Measurements from ENCODE around the gene ICE2.

The ICE2 gene

DNA sequence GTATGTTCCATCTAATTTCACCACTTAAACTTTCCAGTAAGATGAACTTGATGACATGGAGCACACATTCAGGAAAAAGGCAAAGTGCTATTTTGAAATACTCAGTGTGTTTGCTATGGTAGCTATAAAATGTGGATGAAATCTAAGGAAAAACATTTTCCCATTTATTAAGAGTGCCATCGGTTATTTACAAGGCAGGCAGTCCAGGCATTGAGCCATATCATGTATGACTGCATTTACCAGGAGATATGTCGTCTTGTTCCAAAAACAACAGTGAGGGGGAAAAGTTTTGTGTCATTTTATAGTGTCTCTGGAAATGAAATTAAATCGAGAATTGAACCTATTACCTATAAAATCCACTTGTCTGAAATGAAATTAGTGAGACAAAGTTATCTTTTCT is 94.9 kb downstream of the ICE2 start:
- H3K27ac ChIP-seq: peak overlapping the region in 1 of 2 donors; percentile 62
- H3K4me3 ChIP-seq: peak overlapping the region; percentile 7
- TF ChIP-seq, protein P1, sequence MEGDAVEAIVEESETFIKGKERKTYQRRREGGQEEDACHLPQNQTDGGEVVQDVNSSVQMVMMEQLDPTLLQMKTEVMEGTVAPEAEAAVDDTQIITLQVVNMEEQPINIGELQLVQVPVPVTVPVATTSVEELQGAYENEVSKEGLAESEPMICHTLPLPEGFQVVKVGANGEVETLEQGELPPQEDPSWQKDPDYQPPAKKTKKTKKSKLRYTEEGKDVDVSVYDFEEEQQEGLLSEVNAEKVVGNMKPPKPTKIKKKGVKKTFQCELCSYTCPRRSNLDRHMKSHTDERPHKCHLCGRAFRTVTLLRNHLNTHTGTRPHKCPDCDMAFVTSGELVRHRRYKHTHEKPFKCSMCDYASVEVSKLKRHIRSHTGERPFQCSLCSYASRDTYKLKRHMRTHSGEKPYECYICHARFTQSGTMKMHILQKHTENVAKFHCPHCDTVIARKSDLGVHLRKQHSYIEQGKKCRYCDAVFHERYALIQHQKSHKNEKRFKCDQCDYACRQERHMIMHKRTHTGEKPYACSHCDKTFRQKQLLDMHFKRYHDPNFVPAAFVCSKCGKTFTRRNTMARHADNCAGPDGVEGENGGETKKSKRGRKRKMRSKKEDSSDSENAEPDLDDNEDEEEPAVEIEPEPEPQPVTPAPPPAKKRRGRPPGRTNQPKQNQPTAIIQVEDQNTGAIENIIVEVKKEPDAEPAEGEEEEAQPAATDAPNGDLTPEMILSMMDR (IDR thresholded peaks at IDR 0.05): no peak
- no peak for DNase-seq (ENCODE audit: low spot score)

DNA sequence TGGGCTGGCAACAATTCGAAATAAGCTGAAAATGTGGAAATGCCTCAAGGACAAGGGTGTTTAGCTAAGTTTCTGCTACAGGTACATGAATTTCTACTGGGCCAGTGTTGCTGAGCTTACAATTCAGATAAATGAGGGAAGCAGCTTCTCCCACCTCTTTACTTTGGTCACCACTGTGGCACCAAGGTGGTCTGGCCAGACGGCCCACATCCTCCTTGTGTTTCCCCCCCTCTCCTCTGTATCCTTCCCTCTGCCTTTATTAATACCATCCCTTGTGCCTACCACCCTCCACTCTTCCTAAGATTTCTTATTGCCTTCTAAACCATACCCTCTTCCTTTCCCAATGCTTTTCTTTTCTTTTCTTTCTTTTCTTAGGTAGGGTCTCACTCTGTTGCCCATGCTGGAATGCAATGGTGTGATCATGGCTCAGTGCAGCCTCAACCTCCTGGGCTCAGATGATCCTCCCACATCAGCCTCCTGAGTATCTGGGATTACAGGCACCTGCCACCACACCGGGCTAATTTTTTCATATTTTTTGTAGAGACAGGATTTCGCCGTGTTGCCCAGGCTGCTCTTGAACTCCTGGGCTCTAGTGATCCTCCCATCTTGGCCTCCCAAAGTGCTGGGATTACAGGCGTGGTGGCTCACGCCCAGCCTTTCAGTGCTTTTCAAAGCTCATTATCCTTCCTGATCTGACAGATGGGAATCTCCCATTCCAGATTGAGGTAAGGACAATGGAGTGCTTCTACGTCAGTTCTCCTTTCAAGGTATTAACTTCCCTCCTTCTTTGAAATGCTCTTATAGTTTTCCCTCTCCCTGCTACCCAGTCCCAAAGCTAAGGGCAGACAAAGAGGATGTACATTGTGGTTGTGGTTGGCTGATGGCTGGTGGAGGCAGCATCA is 95.9 kb downstream of the ICE2 start:
- TF ChIP-seq, protein P1 (IDR thresholded peaks at IDR 0.05): no peak
- Histone ChIP-seq H3K4me3 (peak overlapping the region; percentile 7), H3K27ac (peak overlapping the region in 1 of 2 donors; percentile 62)
- no peak for DNase-seq (ENCODE audit: low spot score)

DNA sequence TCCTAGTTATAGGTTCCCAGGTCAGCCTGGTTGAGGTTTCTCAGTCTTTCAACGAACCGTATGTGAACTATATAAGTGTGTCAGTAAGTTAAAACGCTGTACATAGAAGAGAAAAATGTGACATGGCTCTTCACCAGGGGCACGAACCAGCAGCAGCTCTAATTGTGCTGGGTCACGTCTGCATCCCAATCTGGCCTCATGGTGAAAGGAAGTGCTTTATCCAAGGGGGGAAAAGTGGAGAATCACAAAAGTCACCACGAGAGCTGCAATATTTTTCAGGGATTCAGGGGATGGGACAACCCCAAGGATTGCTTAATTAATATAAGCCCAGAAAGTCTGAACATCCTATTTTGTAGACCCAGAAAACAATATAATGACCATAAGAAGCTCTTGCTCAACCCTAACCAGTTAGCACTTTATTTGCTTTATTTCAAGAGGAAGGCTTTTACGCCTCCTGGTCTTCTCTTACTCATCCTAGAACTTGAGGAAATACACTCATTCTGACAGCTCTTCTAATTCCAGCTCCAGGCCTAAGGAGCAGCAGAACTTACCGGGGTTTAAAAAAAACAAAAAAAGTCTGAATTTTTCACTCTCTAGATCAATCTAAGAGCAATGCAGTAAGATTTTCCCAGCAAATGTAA is 97.7 kb downstream of the ICE2 start:
- TF ChIP-seq, protein P1 (IDR thresholded peaks at IDR 0.05): no peak
- H3K4me3 ChIP-seq: no peak overlapping the region
- H3K27ac ChIP-seq: peak overlapping the region in 1 of 2 donors; percentile 17
- DNase-seq (ENCODE audit: low spot score): no peak

DNA sequence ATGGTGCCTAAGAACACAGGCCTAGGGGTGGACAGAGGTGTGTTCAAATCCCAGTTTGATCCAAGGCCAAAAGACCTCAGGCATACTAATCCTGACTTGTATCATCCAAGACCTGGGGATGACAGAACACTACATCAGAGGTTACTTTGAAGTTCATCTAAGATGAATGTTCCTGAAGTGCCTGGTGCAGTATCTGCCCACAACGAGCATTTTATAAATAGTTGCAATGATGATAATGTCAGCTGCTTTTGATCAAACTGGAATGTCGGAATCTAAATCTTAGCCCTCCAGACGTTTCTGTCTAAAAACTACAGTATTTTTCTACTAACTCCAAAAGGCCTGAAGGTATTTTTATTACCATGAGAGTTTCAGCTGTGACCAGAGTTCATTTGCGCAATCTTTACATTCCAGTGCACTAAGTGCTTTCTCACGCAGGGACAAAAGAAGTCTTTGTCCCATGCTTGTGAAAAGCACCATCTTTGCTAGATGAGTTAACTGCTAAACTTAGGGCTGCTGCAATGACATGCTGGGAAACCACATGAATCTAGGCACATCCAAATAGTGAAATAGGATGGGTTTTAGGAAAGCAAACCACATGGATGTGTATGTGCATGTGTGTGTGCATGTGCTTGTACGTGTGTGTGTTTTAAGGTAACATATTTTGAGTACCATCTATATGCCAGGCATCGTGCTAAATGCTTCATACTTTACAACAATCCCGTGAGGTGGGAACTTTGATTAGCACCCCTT is 99.2 kb downstream of the ICE2 start:
- peak overlapping the region; percentile 24 to 76 for H3K27ac ChIP-seq
- DNase-seq (ENCODE audit: low spot score): no peak
- TF ChIP-seq, protein P1 (IDR thresholded peaks at IDR 0.05): no peak
- H3K4me3 ChIP-seq: no peak overlapping the region

DNA sequence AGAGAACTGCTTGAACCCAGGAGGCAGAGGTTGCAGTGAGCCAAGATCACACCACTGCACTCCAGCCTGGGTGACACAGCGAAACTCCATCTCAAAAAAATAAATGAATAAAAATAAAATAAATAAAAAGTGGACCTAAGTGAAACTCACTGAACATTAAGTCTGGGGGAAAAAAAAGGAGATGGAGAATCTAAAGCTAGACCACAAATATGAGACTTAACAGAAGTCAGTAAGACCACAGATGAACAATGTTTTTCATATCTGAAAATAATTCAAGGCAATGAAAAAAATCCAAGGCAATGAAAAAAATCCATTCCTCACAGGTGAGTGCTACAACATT is 99.8 kb downstream of the ICE2 start:
- no peak overlapping the region for H3K4me3 ChIP-seq
- TF ChIP-seq, protein P1 (IDR thresholded peaks at IDR 0.05): no peak
- DNase-seq (ENCODE audit: low spot score): no peak
- peak overlapping the region; percentile 24 to 76 for H3K27ac ChIP-seq

DNA sequence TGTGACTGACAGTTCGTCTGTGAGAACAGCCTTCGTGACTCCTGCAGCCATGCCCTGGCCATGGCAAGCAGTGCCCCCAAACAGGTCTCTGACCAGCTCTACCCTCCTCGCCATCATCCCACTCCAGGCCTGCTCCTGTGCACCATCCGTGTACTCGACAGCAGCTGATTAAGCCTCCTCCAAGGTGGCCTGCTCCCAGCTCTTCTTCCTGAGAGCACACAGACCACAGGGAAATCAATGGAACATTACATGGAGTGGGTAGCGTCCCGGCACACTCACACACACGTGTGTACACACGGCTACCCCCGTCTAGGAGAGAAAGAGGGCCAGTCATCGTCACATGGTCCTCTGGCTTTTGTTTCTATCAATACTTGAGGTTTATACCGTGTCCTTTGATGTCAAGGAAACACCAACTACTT is 102.3 kb downstream of the ICE2 start:
- TF ChIP-seq, protein P1 (IDR thresholded peaks at IDR 0.05): no peak
- Histone ChIP-seq H3K27ac (peak overlapping the region in 1 of 2 donors; percentile 41), H3K4me3 (no peak overlapping the region)
- no peak for DNase-seq (ENCODE audit: low spot score)
